H1 (cell line): ENCODE results near the gene SYTL1. TPM values are rescaled to one million over a fixed set of nuclear protein-coding genes. Genes with fewer than 3 reads are reported as not detected.

Source experiments
- CTCF ChIA-PET: fragments of 300-600 bp; sonication (Branson Sonifier 250); formaldehyde crosslinking; loops from one replicate; lab custom pipeline; 2021; ENCODE audit not compliant: partially characterized antibody; lab: Charles Lee
- POLR2A ChIA-PET: fragments of 300-600 bp; sonication (Branson Sonifier 250); formaldehyde crosslinking; loops from one replicate; lab custom pipeline; 2021; ENCODE audit warnings: inconsistent platforms; ENCODE audit not compliant: partially characterized antibody; lab: Charles Lee
- DNase-seq, 2 experiments: peaks; one replicate each; pipeline versions ENCODE4 v3.0.0 to v3.0.0-alpha.2; 2010 to 2022; ENCODE audit warnings: low spot score in 2 of 2, low read depth in 1 of 2, mixed read lengths in 1 of 2
- FAIRE-seq: peaks from 2 replicates; lab custom pipeline; 2011; peaks lifted over from hg19 to GRCh38; lab: Jason Lieb, UNC
- H2AFZ ChIP-seq: 2 replicates; pipeline ENCODE4 v1.8.1; 2012; ENCODE audit warnings: low read length, inconsistent platforms
- H2AK5ac ChIP-seq: 2 replicates; pipeline ENCODE4 v1.6.1; 2013; ENCODE audit warnings: low read depth, low read length
- H2BK120ac ChIP-seq: replicated peaks from 2 replicates; pipeline ENCODE3; 2013; ENCODE audit warnings: low read depth, low read length, inconsistent platforms
- H2BK12ac ChIP-seq: 2 replicates; pipeline ENCODE4 v1.6.1; 2013; ENCODE audit warnings: low read depth, low read length
- H2BK15ac ChIP-seq: 2 replicates; pipeline ENCODE4 v1.6.1; 2013; ENCODE audit warnings: low read length
- H2BK20ac ChIP-seq: 2 replicates; pipeline ENCODE4 v1.6.1; 2013; ENCODE audit warnings: low read length
- H2BK5ac ChIP-seq: 2 replicates; pipeline ENCODE4 v1.6.1; 2013; ENCODE audit warnings: low read depth, low read length
- H3K14ac ChIP-seq: 2 replicates; pipeline ENCODE4 v1.6.1; 2013; ENCODE audit warnings: inconsistent platforms; ENCODE audit not compliant: insufficient read length
- H3K18ac ChIP-seq: 2 replicates; pipeline ENCODE4 v1.6.1; 2013; ENCODE audit warnings: low read length; ENCODE audit errors: extremely low read depth
- H3K23ac ChIP-seq: 2 replicates; pipeline ENCODE4 v1.6.1; 2013; ENCODE audit warnings: inconsistent platforms; ENCODE audit not compliant: insufficient read length
- H3K23me2 ChIP-seq: 2 replicates; pipeline ENCODE4 v1.6.1; 2013; ENCODE audit warnings: low read depth, low read length
- H3K27ac ChIP-seq: 2 replicates; pipeline ENCODE4 v1.6.1; 2011; ENCODE audit warnings: low read depth, low read length, inconsistent platforms
- H3K27me3 ChIP-seq, 4 experiments: replicated peaks in 1 of 4; 1 replicate in 1 of 4; 2 replicates in 3 of 4; pipeline versions ENCODE4 v1.6.1 to v1.8.1; 2011 to 2013; ENCODE audit warnings: low read length in 3 of 4, mild to moderate bottlenecking in 3 of 4, inconsistent platforms in 2 of 4, mixed read lengths in 2 of 4, moderate library complexity in 1 of 4; ENCODE audit not compliant: control insufficient read depth in 3 of 4, insufficient read depth in 3 of 4; ENCODE audit errors: extremely low read depth in 1 of 4
- H3K36me3 ChIP-seq, 4 experiments: 2 replicates each; pipeline versions ENCODE4 v1.6.1 to v1.8.1; 2011 to 2013; ENCODE audit warnings: mild to moderate bottlenecking in 4 of 4, low read length in 3 of 4, moderate library complexity in 2 of 4, control low read depth in 1 of 4, inconsistent platforms in 1 of 4; ENCODE audit not compliant: insufficient read depth in 4 of 4, control insufficient read depth in 2 of 4
- H3K4ac ChIP-seq: replicated peaks from 2 replicates; pipeline ENCODE3; 2013; ENCODE audit warnings: low read length, low read depth, mixed read lengths, inconsistent platforms; ENCODE audit not compliant: insufficient read length
- H3K4me1 ChIP-seq, 4 experiments: replicated peaks in 1 of 4; 1 replicate in 1 of 4; 2 replicates in 3 of 4; pipeline versions ENCODE4 v1.6.1 to v1.8.1; 2011 to 2013; ENCODE audit warnings: low read length in 3 of 4, inconsistent platforms in 2 of 4, mixed read lengths in 1 of 4; ENCODE audit not compliant: insufficient read depth in 4 of 4, control insufficient read depth in 3 of 4
- H3K4me2 ChIP-seq, 2 experiments: 2 replicates each; pipeline versions ENCODE4 v1.6.1 to v1.8.1; 2011 to 2013; ENCODE audit warnings: low read depth in 2 of 2, low read length in 2 of 2, control low read depth in 1 of 2, inconsistent platforms in 1 of 2, mild to moderate bottlenecking in 1 of 2; ENCODE audit not compliant: insufficient read depth in 1 of 2
- H3K4me3 ChIP-seq, 4 experiments: fragments of 200-600, 300-600 bp in 1 of 4; sonication (generic), shearing (Covaris generic), sonication (Bioruptor Twin) in 1 of 4; 2 replicates each; pipeline versions ENCODE4 v1.5.1 to v1.8.1; 2011 to 2016; ENCODE audit warnings: low read length in 4 of 4, low read depth in 3 of 4, control low read depth in 2 of 4, inconsistent platforms in 2 of 4, mild to moderate bottlenecking in 2 of 4, mixed read lengths in 1 of 4, moderate library complexity in 1 of 4; ENCODE audit not compliant: insufficient read depth in 2 of 4; ENCODE audit errors: extremely low read depth in 1 of 4
- H3K56ac ChIP-seq: replicated peaks from 2 replicates; pipeline ENCODE3; 2013; ENCODE audit warnings: low read depth, mild to moderate bottlenecking, mixed read lengths, low read length, inconsistent platforms; ENCODE audit not compliant: insufficient read length
- H3K79me1 ChIP-seq: 2 replicates; pipeline ENCODE4 v1.6.1; 2013; ENCODE audit warnings: low read depth, low read length, control low read depth
- H3K79me2 ChIP-seq, 2 experiments: 2 replicates each; pipeline versions ENCODE4 v1.6.1 to v1.8.1; 2012 to 2013; ENCODE audit warnings: low read length in 2 of 2, mild to moderate bottlenecking in 2 of 2, inconsistent platforms in 1 of 2; ENCODE audit not compliant: insufficient read depth in 2 of 2, control insufficient read depth in 1 of 2
- H3K9ac ChIP-seq, 4 experiments: replicated peaks in 1 of 4; 1 replicate in 1 of 4; 2 replicates in 3 of 4; pipeline versions ENCODE4 v1.6.1 to v1.8.1; 2011 to 2013; ENCODE audit warnings: low read depth in 3 of 4, low read length in 3 of 4, control low read depth in 2 of 4, mild to moderate bottlenecking in 2 of 4, moderate library complexity in 2 of 4, inconsistent platforms in 1 of 4; ENCODE audit errors: extremely low read depth in 1 of 4
- H3K9me3 ChIP-seq, 2 experiments: 2 replicates each; pipeline versions ENCODE4 v1.6.1 to v1.8.1; 2012 to 2013; ENCODE audit warnings: mild to moderate bottlenecking in 2 of 2, moderate library complexity in 2 of 2, control low read depth in 1 of 2, inconsistent platforms in 1 of 2, low read depth in 1 of 2, low read length in 1 of 2, mixed read lengths in 1 of 2; ENCODE audit not compliant: insufficient read depth in 2 of 2
- H4K20me1 ChIP-seq, 2 experiments: replicated peaks in 1 of 2; 2 replicates each; pipeline versions ENCODE3 to v1.8.1; 2011 to 2013; ENCODE audit warnings: inconsistent platforms in 2 of 2, low read length in 2 of 2, mild to moderate bottlenecking in 1 of 2; ENCODE audit not compliant: insufficient read depth in 2 of 2, control insufficient read depth in 1 of 2
- H4K5ac ChIP-seq: 2 replicates; pipeline ENCODE4 v1.6.1; 2013; ENCODE audit warnings: low read length, low read depth, mixed read lengths, inconsistent platforms; ENCODE audit not compliant: insufficient read length
- H4K8ac ChIP-seq: 2 replicates; pipeline ENCODE4 v1.8.0; 2013; ENCODE audit warnings: mild to moderate bottlenecking, moderate library complexity, low read length, inconsistent platforms; ENCODE audit not compliant: insufficient read depth; ENCODE audit errors: extremely low read depth
- H4K91ac ChIP-seq: replicated peaks from 2 replicates; pipeline ENCODE3; 2013; ENCODE audit warnings: low read length, mixed read lengths, inconsistent platforms; ENCODE audit not compliant: insufficient read length
- ASH2L ChIP-seq: fragments of 200-600, 300-600 bp; sonication (generic); IDR thresholded peaks from one replicate; pipeline ENCODE4 v1.7.1; 2017; ENCODE audit warnings: low read length
- BCL11A ChIP-seq, 2 experiments: IDR thresholded peaks; one replicate each; pipeline ENCODE4 v1.6.1; 2011; ENCODE audit warnings: low read depth in 2 of 2, low read length in 2 of 2, mild to moderate bottlenecking in 2 of 2
- BRCA1 ChIP-seq: IDR thresholded peaks from 2 replicates; pipeline ENCODE4 v1.6.1; 2012; ENCODE audit warnings: low read depth, low read length, improper control_type of control experiment
- CREB1 ChIP-seq: IDR thresholded peaks from 2 replicates; pipeline ENCODE4 v1.6.1; 2012; ENCODE audit warnings: inconsistent platforms
- CTCF ChIP-seq, 3 experiments: IDR thresholded peaks; 1 replicate in 2 of 3; 2 replicates in 1 of 3; pipeline versions ENCODE4 v1.5.1 to v1.6.1; 2011; ENCODE audit warnings: low read length in 3 of 3, mild to moderate bottlenecking in 3 of 3, inconsistent platforms in 2 of 3, low read depth in 1 of 3, moderate library complexity in 1 of 3; ENCODE audit not compliant: insufficient read depth in 1 of 3; ENCODE audit errors: control extremely low read depth in 1 of 3
- MAX ChIP-seq: IDR thresholded peaks from 2 replicates; pipeline ENCODE4 v1.6.1; 2012; ENCODE audit warnings: inconsistent platforms
- NANOG ChIP-seq: IDR thresholded peaks from 2 replicates; pipeline ENCODE4 v1.6.1; 2011; ENCODE audit warnings: low read length, low read depth, mild to moderate bottlenecking, inconsistent platforms; ENCODE audit not compliant: insufficient read depth, poor library complexity, severe bottlenecking
- RAD21 ChIP-seq, 2 experiments: IDR thresholded peaks in 1 of 2; conservative IDR thresholded peaks in 1 of 2; 2 replicates each; pipeline ENCODE4 v1.6.1; 2011; ENCODE audit warnings: low read depth in 2 of 2, low read length in 2 of 2, improper control_type of control experiment in 1 of 2, inconsistent platforms in 1 of 2, mild to moderate bottlenecking in 1 of 2, moderate library complexity in 1 of 2
- SAP30 ChIP-seq: fragments of 300-600 bp; sonication (generic); IDR thresholded peaks from 2 replicates; pipeline ENCODE4 v1.7.1; 2012; ENCODE audit warnings: low read length, moderate library complexity, mild to moderate bottlenecking, inconsistent platforms; ENCODE audit not compliant: insufficient read depth, insufficient replicate concordance
- WGBS, 2 experiments: shearing (Covaris generic) in 1 of 2; methylation state at CpG; one replicate each; pipeline versions ENCODE4 v1.1.6 to v1.1.7; 2013 to 2015; ENCODE audit warnings: low lambda C conversion rate in 2 of 2, mixed read lengths in 2 of 2, inconsistent platforms in 1 of 2, low coverage in 1 of 2, missing lambda C conversion rate in 1 of 2; ENCODE audit not compliant: insufficient replicate concordance in 2 of 2, insufficient coverage in 1 of 2, insufficient read length in 1 of 2; ENCODE audit errors: extremely low coverage in 1 of 2, missing lambda C conversion rate in 1 of 2; 5-methylcytosine and 5-hydroxymethylcytosine counted together
- polyA plus RNA-seq, 7 experiments: library from polyadenylated mRNA; depleted of rRNA in 3 of 7; stranded (reverse) in 5 of 7; unstranded in 2 of 7; fragments of >200 nt in 5 of 7; fragments of 200-250 nt in 2 of 7; gene quantifications; 1 replicate in 5 of 7; 2 replicates in 1 of 7; 4 replicates in 1 of 7; pipeline versions ENCODE4 v1.2.1 to v1.2.3, GENCODE V29; 2011 to 2013; ENCODE audit warnings: missing spikeins in 2 of 7, mixed read lengths in 2 of 7
- total RNA-seq: library from RNA; stranded (reverse); fragmentation: NEBNext Ultra II Directional; extraction: Animal tissue kit (Norgen Biotek cat#: 25700); gene quantifications from 2 replicates; pipeline ENCODE4 v1.2.1, GENCODE V29; 2021

SYTL1 gene
- total and polyA plus RNA-seq, 2 of the 8 experiments (the other 6 are each of a cell fraction or from before 2014, with no cell fraction given), result 6.4 to 19.5 TPM

- WGBS, 2 experiments, result 67% methylated on average over 1 of the region's 1 CpG; no CpG with 5 or more reads in 1 of the 2 experiments
- H3K36me3 ChIP-seq, result no peaks in the 10 kb centered on the region
- H2AFZ ChIP-seq, result no peak overlapping the region
- no peak overlapping the region for H4K8ac ChIP-seq
- H3K4me3 ChIP-seq, result no peak overlapping the region
- no peak overlapping the region for H3K4me2 ChIP-seq
- H3K23me2 ChIP-seq, result peaks cover 13% of the 10 kb centered on the region
- no peak overlapping the region for H2AK5ac ChIP-seq
- peaks cover 2 to 30% (median 15%) of the 10 kb centered on the region in 4 experiments for H3K4me1 ChIP-seq
- H3K79me1 ChIP-seq, result no peaks in the 10 kb centered on the region
- FAIRE-seq (no peak), DNase-seq (no peak)
- no peak overlapping the region for H3K56ac ChIP-seq
- no peak overlapping the region for H2BK120ac ChIP-seq
- H3K79me2 ChIP-seq, result no peaks in the 10 kb centered on the region
- H2BK15ac ChIP-seq, result no peak overlapping the region
- no peak overlapping the region for H3K18ac ChIP-seq
- H4K5ac ChIP-seq, result no peak overlapping the region
- TF ChIP-seq CTCF (IDR thresholded peaks at IDR 0.05; ENCODE audit: control extremely low read depth in 1 of 3, insufficient read depth in 1 of 3, low read depth in 1 of 3, low read length in 3 of 3), result no peak
- no peak for TF ChIP-seq BRCA1
- no peak for TF ChIP-seq CREB1
- TF ChIP-seq NANOG, result no peak
- TF ChIP-seq BCL11A (IDR thresholded peaks at IDR 0.05; ENCODE audit: low read depth in 2 of 2, low read length in 2 of 2), result no peak
- TF ChIP-seq RAD21 (IDR thresholded peaks at IDR 0.05 in 1 of 2, conservative IDR thresholded peaks at IDR 0.05 in 1 of 2; ENCODE audit: low read depth in 2 of 2, low read length in 2 of 2), result no peak
- no peak for TF ChIP-seq SAP30
- TF ChIP-seq MAX, result no peak
- no peak for TF ChIP-seq ASH2L
- no peak overlapping the region for H2BK20ac ChIP-seq
- no peak overlapping the region for H2BK12ac ChIP-seq
- ChIA-PET CTCF (interaction anchor here (0.6 to 37.8 kb wide), 51 partner anchors 7 to 476 kb away, joined by 3 to 863 read pairs (median 4); partner anchors contain the start of genes FCN3, GPR3, MAP3K6 and SYTL1), POLR2A (interaction anchor here (0.6 to 1.6 kb wide), 7 partner anchors 11 to 210 kb away, joined by 3 to 5 read pairs (median 3); no protein-coding TSS in a partner anchor)
- no peak overlapping the region for H3K23ac ChIP-seq
- no peak overlapping the region for H3K4ac ChIP-seq
- H3K14ac ChIP-seq, result no peak overlapping the region
- no peak overlapping the region for H4K91ac ChIP-seq
- peaks cover 2 to 8% of the 10 kb centered on the region in 2 experiments for H4K20me1 ChIP-seq
- H3K9ac ChIP-seq, result no peak overlapping the region
- H3K27me3 ChIP-seq, result no peaks in the 10 kb centered on the region
- H3K27ac ChIP-seq, result no peak overlapping the region
- no peaks in the 10 kb centered on the region for H3K9me3 ChIP-seq
- no peak overlapping the region for H2BK5ac ChIP-seq
Measured at GRCh38 chr1:27394925-27395324, 53.1 kb downstream of the SYTL1 start.
